ENCODE data around the gene NECTIN2. TPM values are rescaled to one million over a fixed set of nuclear protein-coding genes. Genes with fewer than 3 reads are reported as not detected.
A peak's percentile ranks its signal among the peaks of the same experiment; 100 is the strongest.

NECTIN2 gene
- total RNA-seq, 1 donor from 2014 or later: 116 TPM

- no peak for DNase-seq (ENCODE audit: low spot score)
- Mint-ChIP-seq H3K36me3 (ENCODE audit: low read depth) (peaks cover 25% of the 10 kb centered on the region), H3K4me1 (ENCODE audit: low read depth) (peaks cover 26% of the 10 kb centered on the region), H3K27ac (ENCODE audit: unreplicated experiment) (no peak overlapping the region), H3K4me3 (ENCODE audit: unreplicated experiment) (no peak overlapping the region), H3K9me3 (ENCODE audit: low read depth) (no peaks in the 10 kb centered on the region), H3K27me3 (ENCODE audit: low read depth) (no peaks in the 10 kb centered on the region)
- TF ChIP-seq CTCF (IDR thresholded peaks at IDR 0.05): no peak
Measured at GRCh38 chr19:44893332-44894051, 47.4 kb downstream of the NECTIN2 start.

- no peak overlapping the region for H3K4me3 Mint-ChIP-seq (ENCODE audit: unreplicated experiment)
- peaks cover 24% of the 10 kb centered on the region for H3K36me3 Mint-ChIP-seq (ENCODE audit: low read depth)
- no peak for DNase-seq (ENCODE audit: low spot score)
- H3K4me1 Mint-ChIP-seq (ENCODE audit: low read depth): peaks cover 25% of the 10 kb centered on the region
- TF ChIP-seq CTCF (IDR thresholded peaks at IDR 0.05): no peak
- H3K9me3 Mint-ChIP-seq (ENCODE audit: low read depth): no peaks in the 10 kb centered on the region
- H3K27me3 Mint-ChIP-seq (ENCODE audit: low read depth): no peaks in the 10 kb centered on the region
- H3K27ac Mint-ChIP-seq (ENCODE audit: unreplicated experiment): no peak overlapping the region
Measured at GRCh38 chr19:44894052-44894400, 47.9 kb downstream of the NECTIN2 start.

- H3K4me1 Mint-ChIP-seq (ENCODE audit: low read depth): peaks cover 21% of the 10 kb centered on the region
- H3K9me3 Mint-ChIP-seq (ENCODE audit: low read depth): no peaks in the 10 kb centered on the region
- peaks cover 22% of the 10 kb centered on the region for H3K36me3 Mint-ChIP-seq (ENCODE audit: low read depth)
- peak overlapping the region; percentile 63 for H3K27ac Mint-ChIP-seq (ENCODE audit: unreplicated experiment)
- no peak overlapping the region for H3K4me3 Mint-ChIP-seq (ENCODE audit: unreplicated experiment)
- DNase-seq (ENCODE audit: low spot score): no peak
- no peak for TF ChIP-seq CTCF (IDR thresholded peaks at IDR 0.05)
- H3K27me3 Mint-ChIP-seq (ENCODE audit: low read depth): no peaks in the 10 kb centered on the region
Measured at GRCh38 chr19:44894946-44895345, 48.8 kb downstream of the NECTIN2 start.

- no peak overlapping the region for H3K4me3 Mint-ChIP-seq (ENCODE audit: unreplicated experiment)
- TF ChIP-seq CTCF (IDR thresholded peaks at IDR 0.05): no peak
- no peaks in the 10 kb centered on the region for H3K27me3 Mint-ChIP-seq (ENCODE audit: low read depth)
- no peak overlapping the region for H3K27ac Mint-ChIP-seq (ENCODE audit: unreplicated experiment)
- peaks cover 25% of the 10 kb centered on the region for H3K36me3 Mint-ChIP-seq (ENCODE audit: low read depth)
- DNase-seq (ENCODE audit: low spot score): no peak
- H3K9me3 Mint-ChIP-seq (ENCODE audit: low read depth): no peaks in the 10 kb centered on the region
- peaks cover 4% of the 10 kb centered on the region for H3K4me1 Mint-ChIP-seq (ENCODE audit: low read depth)
Measured at GRCh38 chr19:44897835-44898234, 51.7 kb downstream of the NECTIN2 start.

GRCh38 chr19:44900328-44901244, 54.5 kb downstream of the NECTIN2 start:
- Mint-ChIP-seq H3K4me3 (ENCODE audit: unreplicated experiment) (no peak overlapping the region), H3K36me3 (ENCODE audit: low read depth) (peaks cover 18% of the 10 kb centered on the region), H3K27ac (ENCODE audit: unreplicated experiment) (no peak overlapping the region), H3K9me3 (ENCODE audit: low read depth) (no peaks in the 10 kb centered on the region), H3K27me3 (ENCODE audit: low read depth) (no peaks in the 10 kb centered on the region), H3K4me1 (ENCODE audit: low read depth) (no peaks in the 10 kb centered on the region)
- TF ChIP-seq CTCF (IDR thresholded peaks at IDR 0.05): no peak
- no peak for DNase-seq (ENCODE audit: low spot score)

Data from chondrocyte (in vitro differentiated cells).